A673 (cell line): Measurements from ENCODE around the gene TNFSF4.

ENCODE experiments used
- EZH2 ChIP-seq: fragments of 200-600 bp; sonication (generic); IDR thresholded peaks from 2 replicates; pipeline ENCODE4 v1.6.1; 2017; ENCODE audit warnings: borderline replicate concordance, low read depth, mild to moderate bottlenecking, mixed read lengths, antibody characterized with exemption, low read length; ENCODE audit not compliant: poor library complexity, severe bottlenecking
- TF ChIP-seq, protein P1 (sequence below): fragments of 300-800, 200-600 bp; sonication (generic); conservative IDR thresholded peaks from 2 replicates; pipeline ENCODE4 v1.5.1; 2017; ENCODE audit warnings: low read depth, mild to moderate bottlenecking, antibody characterized with exemption, low read length, moderate library complexity, mixed read lengths

DNA sequence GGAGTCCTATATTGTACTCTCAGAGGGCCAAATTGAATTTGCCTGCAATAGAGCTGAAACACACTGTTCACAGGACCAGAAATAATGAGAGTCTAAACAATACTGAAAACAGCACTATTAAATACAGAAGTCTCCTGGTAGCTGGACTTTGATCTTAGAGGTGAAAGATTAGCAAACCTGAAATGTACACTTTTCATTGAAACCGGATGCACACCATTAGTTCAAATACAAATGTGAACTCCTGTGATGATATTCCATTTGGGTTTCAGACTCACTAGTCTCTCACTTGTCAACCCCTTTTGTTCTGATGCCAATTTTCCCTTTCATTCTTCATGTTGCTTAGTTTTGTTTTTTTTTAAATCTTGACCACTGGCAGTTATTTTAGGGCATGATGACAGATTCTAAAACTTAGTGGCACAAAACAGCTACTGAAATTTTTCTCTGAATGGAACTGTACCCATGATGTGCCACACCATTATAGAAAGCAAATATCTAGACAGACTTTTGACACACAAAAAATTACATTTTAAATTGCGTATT is 5.9 kb upstream of the TNFSF4 start:
- TF ChIP-seq, protein P1, sequence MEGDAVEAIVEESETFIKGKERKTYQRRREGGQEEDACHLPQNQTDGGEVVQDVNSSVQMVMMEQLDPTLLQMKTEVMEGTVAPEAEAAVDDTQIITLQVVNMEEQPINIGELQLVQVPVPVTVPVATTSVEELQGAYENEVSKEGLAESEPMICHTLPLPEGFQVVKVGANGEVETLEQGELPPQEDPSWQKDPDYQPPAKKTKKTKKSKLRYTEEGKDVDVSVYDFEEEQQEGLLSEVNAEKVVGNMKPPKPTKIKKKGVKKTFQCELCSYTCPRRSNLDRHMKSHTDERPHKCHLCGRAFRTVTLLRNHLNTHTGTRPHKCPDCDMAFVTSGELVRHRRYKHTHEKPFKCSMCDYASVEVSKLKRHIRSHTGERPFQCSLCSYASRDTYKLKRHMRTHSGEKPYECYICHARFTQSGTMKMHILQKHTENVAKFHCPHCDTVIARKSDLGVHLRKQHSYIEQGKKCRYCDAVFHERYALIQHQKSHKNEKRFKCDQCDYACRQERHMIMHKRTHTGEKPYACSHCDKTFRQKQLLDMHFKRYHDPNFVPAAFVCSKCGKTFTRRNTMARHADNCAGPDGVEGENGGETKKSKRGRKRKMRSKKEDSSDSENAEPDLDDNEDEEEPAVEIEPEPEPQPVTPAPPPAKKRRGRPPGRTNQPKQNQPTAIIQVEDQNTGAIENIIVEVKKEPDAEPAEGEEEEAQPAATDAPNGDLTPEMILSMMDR = no peak
- TF ChIP-seq EZH2 = no peak
